A673 (cell line): Measurements from ENCODE around the gene CREB3L2. TPM values are rescaled to one million over a fixed set of nuclear protein-coding genes. Genes with fewer than 3 reads are reported as not detected.

ENCODE experiments used
- BruUV-seq: library from RNA; stranded (reverse); fragments of 400-500 nt; replicated peaks from 2 replicates; lab custom pipeline; 2021; lab: Mats Ljungman, UMichigan
- CTCF ChIA-PET: fragments of 300-600 bp; sonication (Branson Sonifier 250); formaldehyde crosslinking; loops from one replicate; lab custom pipeline; 2022; ENCODE audit warnings: antibody characterized with exemption; lab: Charles Lee
- POLR2A ChIA-PET: fragments of 300-600 bp; sonication (Branson Sonifier 250); formaldehyde crosslinking; loops from one replicate; lab custom pipeline; 2022; ENCODE audit warnings: antibody characterized with exemption; ENCODE audit not compliant: low non-redundant PET; lab: Charles Lee
- DNase-seq: peaks from one replicate; pipeline ENCODE4 v3.0.0-alpha.2; 2015; ENCODE audit warnings: low spot score
- H3K27ac ChIP-seq: fragments of 200-600 bp; sonication (generic); 2 replicates; pipeline ENCODE4 v1.5.1; 2016; ENCODE audit warnings: mixed run types, low read depth, mild to moderate bottlenecking, mixed read lengths, antibody characterized with exemption, low read length; ENCODE audit not compliant: poor library complexity, severe bottlenecking
- H3K27me3 ChIP-seq: fragments of 200-600 bp; sonication (generic); replicated peaks from 2 replicates; pipeline ENCODE4 v1.6.1; 2017; ENCODE audit warnings: mixed run types, low read depth, mild to moderate bottlenecking, mixed read lengths, antibody characterized with exemption, low read length; ENCODE audit not compliant: insufficient read depth, poor library complexity
- H3K36me3 ChIP-seq: fragments of 200-600 bp; sonication (generic); 2 replicates; pipeline ENCODE4 v1.6.1; 2016; ENCODE audit warnings: mixed run types, mild to moderate bottlenecking, mixed read lengths, antibody characterized with exemption, low read length; ENCODE audit not compliant: insufficient read depth, poor library complexity, severe bottlenecking
- H3K4me1 ChIP-seq: fragments of 200-600 bp; sonication (generic); 2 replicates; pipeline ENCODE4 v1.6.1; 2017; ENCODE audit warnings: mixed run types, mild to moderate bottlenecking, mixed read lengths, antibody characterized with exemption, low read length; ENCODE audit not compliant: insufficient read depth, poor library complexity, severe bottlenecking
- H3K4me3 ChIP-seq: fragments of 200-600 bp; sonication (generic); 2 replicates; pipeline ENCODE4 v1.5.1; 2016; ENCODE audit warnings: low read depth, mixed run types, mild to moderate bottlenecking, mixed read lengths, low read length; ENCODE audit not compliant: poor library complexity, severe bottlenecking
- H3K9me3 ChIP-seq: fragments of 200-600 bp; sonication (generic); 2 replicates; pipeline ENCODE4 v1.6.1; 2016; ENCODE audit warnings: mixed run types, low read depth, mild to moderate bottlenecking, mixed read lengths, antibody characterized with exemption, low read length; ENCODE audit not compliant: poor library complexity, severe bottlenecking
- CTCF ChIP-seq: fragments of 300-800, 200-600 bp; sonication (generic); conservative IDR thresholded peaks from 2 replicates; pipeline ENCODE4 v1.5.1; 2017; ENCODE audit warnings: low read depth, mild to moderate bottlenecking, antibody characterized with exemption, low read length, moderate library complexity, mixed read lengths
- EZH2 ChIP-seq: fragments of 200-600 bp; sonication (generic); IDR thresholded peaks from 2 replicates; pipeline ENCODE4 v1.6.1; 2017; ENCODE audit warnings: borderline replicate concordance, low read depth, mild to moderate bottlenecking, mixed read lengths, antibody characterized with exemption, low read length; ENCODE audit not compliant: poor library complexity, severe bottlenecking
- intact Hi-C: fragments of 100-400 bp; cut with micrococcal nuclease; formaldehyde crosslinking; loops from one replicate; pipeline ENCODE4 v1.10.0; 2022; ENCODE audit not compliant: unreplicated experiment
- total RNA-seq: library from RNA; stranded (reverse); gene quantifications from 2 replicates; pipeline ENCODE4 v1.2.3, GENCODE V29; 2021

The CREB3L2 gene
- total RNA-seq, 1 experiment from 2014 or later, result 17.0 TPM

- no peaks in the 10 kb centered on the region for H3K4me1 ChIP-seq
- H3K9me3 ChIP-seq, result no peaks in the 10 kb centered on the region
- no peak for DNase-seq
- no peak overlapping the region for H3K4me3 ChIP-seq
- no peaks in the 10 kb centered on the region for H3K27me3 ChIP-seq
- TF ChIP-seq CTCF (no peak), EZH2 (no peak)
- no peak overlapping the region for H3K27ac ChIP-seq
- no TSS peak for BruUV-seq
- POLR2A ChIA-PET, result no interaction called here
- H3K36me3 ChIP-seq, result no peaks in the 10 kb centered on the region
- CTCF ChIA-PET, result no interaction called here
- intact Hi-C loops, result no loop called here
Observed at GRCh38 chr7:137943132-137943551, 58.7 kb downstream of the CREB3L2 start.

- Histone ChIP-seq H3K27me3 (no peaks in the 10 kb centered on the region), H3K27ac (no peak overlapping the region), H3K9me3 (no peaks in the 10 kb centered on the region), H3K4me1 (no peaks in the 10 kb centered on the region), H3K4me3 (no peak overlapping the region), H3K36me3 (no peaks in the 10 kb centered on the region)
- DNase-seq, result no peak
- TF ChIP-seq EZH2 (no peak), CTCF (no peak)
- ChIA-PET CTCF (no interaction called here), POLR2A (no interaction called here)
- BruUV-seq, result no TSS peak
- intact Hi-C loops, result no loop called here
Observed at GRCh38 chr7:137942484-137943115, 59.3 kb downstream of the CREB3L2 start.

GRCh38 chr7:137940656-137941518 is 61.0 kb downstream of the CREB3L2 start:
- H3K4me1 ChIP-seq, result no peaks in the 10 kb centered on the region
- intact Hi-C loops, result no loop called here
- no peak overlapping the region for H3K27ac ChIP-seq
- ChIA-PET POLR2A (no interaction called here), CTCF (interaction anchor here (0.6 kb wide), 1 partner anchor 33 kb away, joined by 3 read pairs; no protein-coding TSS in a partner anchor)
- no peaks in the 10 kb centered on the region for H3K9me3 ChIP-seq
- no peaks in the 10 kb centered on the region for H3K36me3 ChIP-seq
- no peak for DNase-seq
- TF ChIP-seq CTCF (no peak), EZH2 (no peak)
- BruUV-seq, result no TSS peak
- no peaks in the 10 kb centered on the region for H3K27me3 ChIP-seq
- H3K4me3 ChIP-seq, result no peak overlapping the region
